HCT116 (cell line): ENCODE data around the gene PLCB2. TPM values are rescaled to one million over a fixed set of nuclear protein-coding genes. Genes with fewer than 3 reads are reported as not detected.

Source experiments
- ATAC-seq: fragments of 200-7000 bp; cut with Tn5 transposase; 2 replicates; pipeline ENCODE4 v1.9.1; 2020; ENCODE audit warnings: mild to moderate bottlenecking, moderate library complexity
- BruUV-seq: library from RNA; stranded (reverse); fragments of 400-500 nt; replicated peaks from 2 replicates; lab custom pipeline; 2021; lab: Mats Ljungman, UMichigan
- CTCF ChIA-PET: fragments of 300-600 bp; sonication (Branson Sonifier 250); formaldehyde crosslinking; loops from one replicate; lab custom pipeline; 2021; ENCODE audit warnings: antibody characterized with exemption; lab: Charles Lee
- POLR2A ChIA-PET: fragments of 300-600, 350-600 bp; sonication (Branson Sonifier 250); formaldehyde crosslinking; loops from one replicate; lab custom pipeline; 2021; ENCODE audit warnings: antibody characterized with exemption; lab: Charles Lee
- RAD21 ChIA-PET, 2 experiments: fragments of 300-600 bp; sonication (Branson Sonifier 250); formaldehyde crosslinking; loops; one replicate each; lab custom pipeline; 2023; ENCODE audit warnings: low total read pairs in 2 of 2; ENCODE audit not compliant: uncharacterized antibody in 2 of 2, unreplicated experiment in 2 of 2, low non-redundant PET in 1 of 2; lab: Charles Lee
- DNase-seq: peaks from one replicate; pipeline ENCODE4 v3.0.0-alpha.2; 2010; ENCODE audit warnings: low read depth, low spot score
- H2AFZ ChIP-seq: fragments of 200-600 bp; shearing (Covaris generic), sonication (generic); 2 replicates; pipeline ENCODE4 v1.6.1; 2017; ENCODE audit warnings: low read depth, mixed run types, mixed read lengths, antibody characterized with exemption, low read length; ENCODE audit not compliant: poor library complexity, severe bottlenecking
- H3K27ac ChIP-seq: 2 replicates; pipeline ENCODE4 v1.5.1; 2012; ENCODE audit warnings: low read depth, low read length
- H3K27me3 ChIP-seq: fragments of 200-600 bp; sonication (generic); 2 replicates; pipeline ENCODE4 v1.6.1; 2016; ENCODE audit warnings: mixed run types, low read length, mixed read lengths; ENCODE audit not compliant: insufficient read depth
- H3K36me3 ChIP-seq, 2 experiments: fragments of 200-500 bp in 1 of 2; fragments of 200-600 bp in 1 of 2; sonication (Bioruptor generic) in 1 of 2; sonication (generic) in 1 of 2; 2 replicates each; pipeline versions ENCODE4 v1.5.1 to v1.6.1; 2014 to 2016; ENCODE audit warnings: low read length in 2 of 2, inconsistent platforms in 1 of 2, mixed read lengths in 1 of 2, mixed run types in 1 of 2; ENCODE audit not compliant: insufficient read depth in 2 of 2, control insufficient read depth in 1 of 2
- H3K4me1 ChIP-seq, 2 experiments: fragments of 200-600 bp in 1 of 2; sonication (generic) in 1 of 2; 2 replicates each; pipeline versions ENCODE4 v1.5.1 to v1.6.1; 2012 to 2017; ENCODE audit warnings: low read length in 2 of 2, inconsistent platforms in 1 of 2, mild to moderate bottlenecking in 1 of 2, mixed read lengths in 1 of 2, mixed run types in 1 of 2, moderate library complexity in 1 of 2; ENCODE audit not compliant: insufficient read depth in 2 of 2, control insufficient read depth in 1 of 2
- H3K4me2 ChIP-seq: fragments of 200-600 bp; sonication (generic); 2 replicates; pipeline ENCODE4 v1.6.1; 2017; ENCODE audit warnings: mixed run types, low read length, mixed read lengths
- H3K4me3 ChIP-seq, 2 experiments: fragments of 200-600 bp in 1 of 2; sonication (generic) in 1 of 2; replicated peaks in 1 of 2; 2 replicates each; pipeline ENCODE4 v1.5.1; 2011 to 2016; ENCODE audit warnings: low read length in 2 of 2, control low read depth in 1 of 2, low read depth in 1 of 2, mild to moderate bottlenecking in 1 of 2, mixed read lengths in 1 of 2, mixed run types in 1 of 2
- H3K79me2 ChIP-seq: fragments of 200-600 bp; sonication (generic); 2 replicates; pipeline ENCODE4 v1.6.1; 2017; ENCODE audit warnings: mild to moderate bottlenecking, mixed run types, low read length, moderate library complexity, mixed read lengths; ENCODE audit not compliant: insufficient read depth
- H3K9ac ChIP-seq: fragments of 200-600 bp; sonication (generic); 2 replicates; pipeline ENCODE4 v1.6.1; 2016; ENCODE audit warnings: low read length, mixed read lengths
- H3K9me2 ChIP-seq: fragments of 200-600 bp; sonication (generic), shearing (Covaris generic); 2 replicates; pipeline ENCODE4 v1.6.1; 2017; ENCODE audit warnings: mixed run types, mild to moderate bottlenecking, moderate library complexity; ENCODE audit not compliant: insufficient read depth
- H3K9me3 ChIP-seq, 2 experiments: fragments of 200-500 bp in 1 of 2; fragments of 200-600 bp in 1 of 2; sonication (Bioruptor generic) in 1 of 2; sonication (generic) in 1 of 2; 2 replicates each; pipeline ENCODE4 v1.6.1; 2014 to 2017; ENCODE audit warnings: low read length in 2 of 2, mixed read lengths in 2 of 2, inconsistent platforms in 1 of 2, low read depth in 1 of 2, mild to moderate bottlenecking in 1 of 2, mixed run types in 1 of 2, moderate library complexity in 1 of 2; ENCODE audit not compliant: control insufficient read depth in 1 of 2, insufficient read depth in 1 of 2
- H4K20me1 ChIP-seq: fragments of 200-600 bp; sonication (generic), shearing (Covaris generic); 2 replicates; pipeline ENCODE4 v1.6.1; 2017; ENCODE audit warnings: mixed run types, mild to moderate bottlenecking, moderate library complexity; ENCODE audit not compliant: insufficient read depth
- ATF3 ChIP-seq: IDR thresholded peaks from 2 replicates; pipeline ENCODE4 v1.6.1; 2012
- CBX3 ChIP-seq: IDR thresholded peaks from 2 replicates; pipeline ENCODE4 v1.6.1; 2012; ENCODE audit warnings: low read depth
- EGR1 ChIP-seq: IDR thresholded peaks from 2 replicates; pipeline ENCODE4 v1.6.1; 2012; ENCODE audit warnings: low read depth
- EZH2 ChIP-seq: fragments of 200-600 bp; sonication (generic); IDR thresholded peaks from 2 replicates; pipeline ENCODE4 v1.6.1; 2017; ENCODE audit warnings: antibody characterized with exemption, mixed run types
- POLR2A ChIP-seq: IDR thresholded peaks from 2 replicates; pipeline ENCODE4 v1.7.0; 2011; ENCODE audit warnings: borderline replicate concordance; ENCODE audit not compliant: insufficient read depth, insufficient read length; ENCODE audit errors: extremely low read depth
- POLR2AphosphoS5 ChIP-seq: IDR thresholded peaks from 2 replicates; pipeline ENCODE4 v1.6.1; 2011; ENCODE audit warnings: mild to moderate bottlenecking, low read depth, low read length, moderate library complexity
- RAD21 ChIP-seq: IDR thresholded peaks from 2 replicates; pipeline ENCODE4 v1.6.1; 2012; ENCODE audit warnings: low read depth, mild to moderate bottlenecking
- SIN3A ChIP-seq: IDR thresholded peaks from 2 replicates; pipeline ENCODE4 v1.6.1; 2012; ENCODE audit warnings: low read depth
- SP1 ChIP-seq: IDR thresholded peaks from 2 replicates; pipeline ENCODE4 v1.6.1; 2012; ENCODE audit warnings: low read depth
- YY1 ChIP-seq: IDR thresholded peaks from 2 replicates; pipeline ENCODE4 v1.6.1; 2011; ENCODE audit warnings: low read length, low read depth, moderate library complexity, mild to moderate bottlenecking; ENCODE audit not compliant: insufficient replicate concordance; ENCODE audit errors: extremely low read depth
- ZNF274 ChIP-seq: fragments of 200-500 bp; sonication (Bioruptor generic); IDR thresholded peaks from 2 replicates; pipeline ENCODE4 v1.6.1; 2014; ENCODE audit warnings: mild to moderate bottlenecking, low read depth, low read length, inconsistent platforms
- intact Hi-C: fragments of 100-400 bp; cut with micrococcal nuclease; formaldehyde crosslinking; loops from 2 replicates; pipeline ENCODE4 v1.10.0; 2022
- total RNA-seq: library from RNA; stranded (reverse); gene quantifications from one replicate; pipeline ENCODE4 v1.2.1, GENCODE V29; 2021; ENCODE audit not compliant: unreplicated experiment

PLCB2 gene
- total RNA-seq, 1 experiment from 2014 or later: 2.8 TPM

GRCh38 chr15:40331026-40331425, 23.3 kb upstream of the PLCB2 start:
- Histone ChIP-seq H2AFZ (no peak overlapping the region), H4K20me1 (no peaks in the 10 kb centered on the region), H3K9ac (no peak overlapping the region), H3K9me3 (no peaks in the 10 kb centered on the region), H3K27ac (no peak overlapping the region), H3K79me2 (no peaks in the 10 kb centered on the region), H3K36me3 (peaks cover 0 to 5% of the 10 kb centered on the region in 2 experiments; a peak in 1 of 4 replicates), H3K4me3 (no peak overlapping the region), H3K4me2 (no peak overlapping the region), H3K4me1 (no peaks in the 10 kb centered on the region), H3K27me3 (no peaks in the 10 kb centered on the region), H3K9me2 (no peaks in the 10 kb centered on the region)
- CTCF ChIA-PET: no interaction called here
- POLR2A ChIA-PET: no interaction called here
- DNase-seq (no peak), ATAC-seq (no peak)
- RAD21 ChIA-PET: no interaction called here
- no TSS peak for BruUV-seq
- intact Hi-C loops: no loop called here
- TF ChIP-seq CBX3 (no peak), POLR2A (no peak), ATF3 (no peak), EZH2 (no peak), ZNF274 (no peak), SIN3A (no peak), YY1 (no peak)

- no peak overlapping the region for H3K4me2 ChIP-seq
- no peaks in the 10 kb centered on the region for H3K27me3 ChIP-seq
- no peaks in the 10 kb centered on the region for H3K36me3 ChIP-seq
- H3K9me3 ChIP-seq: no peaks in the 10 kb centered on the region
- no peaks in the 10 kb centered on the region for H4K20me1 ChIP-seq
- H3K9ac ChIP-seq: no peak overlapping the region
- no peak overlapping the region for H3K27ac ChIP-seq
- RAD21 ChIA-PET: no interaction called here
- CTCF ChIA-PET: interaction anchor here (5.9 kb wide), 1 partner anchor 8 kb away, joined by 55 read pairs; the partner anchor contains the start of gene CCDC9B
- H3K79me2 ChIP-seq: no peaks in the 10 kb centered on the region
- no peak for DNase-seq
- no peaks in the 10 kb centered on the region for H3K9me2 ChIP-seq
- no peak overlapping the region for H2AFZ ChIP-seq
- POLR2A ChIA-PET: no interaction called here
- H3K4me3 ChIP-seq: no peak overlapping the region
- intact Hi-C loops: no loop called here
- no TSS peak for BruUV-seq
- ATAC-seq: no peak
- TF ChIP-seq POLR2A: no peak
- no peak for TF ChIP-seq RAD21
- no peak for TF ChIP-seq EGR1
- TF ChIP-seq SP1: no peak
- TF ChIP-seq POLR2AphosphoS5: no peak
- no peaks in the 10 kb centered on the region for H3K4me1 ChIP-seq
These were observed 22.7 kb upstream of the PLCB2 start for GRCh38 chr15:40330368-40330836.
